ENCODE results near the gene RAC3. TPM values are rescaled to one million over a fixed set of nuclear protein-coding genes. Genes with fewer than 3 reads are reported as not detected.
A peak's percentile ranks its signal among the peaks of the same experiment; 100 is the strongest.

Gene RAC3
- total and polyA plus RNA-seq, 4 donors, result 0.57 to 2.8 (median 0.63) TPM; not detected in 1

DNA sequence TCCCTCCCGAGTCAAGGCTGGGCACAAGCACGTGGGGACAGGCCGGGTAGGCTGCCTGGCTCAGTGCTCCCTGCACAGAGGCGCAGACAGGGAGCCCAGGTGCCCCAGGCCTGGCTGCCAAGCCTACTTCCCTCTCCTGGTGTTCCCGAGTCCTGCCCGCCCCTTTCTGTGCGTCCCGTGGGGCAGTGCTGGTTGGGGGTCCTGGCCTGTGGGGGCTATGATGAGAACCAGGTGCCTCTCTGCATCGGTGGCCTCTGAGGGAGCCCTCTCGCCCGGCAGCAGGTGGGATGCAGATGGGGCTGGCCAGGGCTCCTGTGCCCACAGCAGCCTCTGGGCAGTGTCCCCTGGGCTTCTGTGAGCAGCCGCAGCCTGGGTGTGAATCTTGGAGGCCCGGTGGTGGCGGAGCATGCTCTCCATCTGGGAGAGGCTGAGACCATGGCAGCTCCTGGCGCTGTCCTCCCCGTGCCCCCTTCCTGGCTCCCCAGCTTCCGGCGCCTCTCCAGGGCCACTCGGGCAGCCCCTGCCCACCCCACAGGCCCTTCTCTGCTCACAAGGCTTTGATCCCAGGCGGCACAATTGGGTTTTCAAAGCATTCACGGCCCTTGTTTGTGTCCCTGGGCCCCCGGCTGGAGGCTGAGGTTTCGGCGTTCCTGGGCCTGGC, 16.0 kb upstream of the RAC3 start:
- DNase-seq, result no peak
- H3K36me3 ChIP-seq (ENCODE audit: control insufficient read depth in 1 of 2, insufficient read depth in 2 of 2, low read length in 1 of 2), result no peaks in the 10 kb centered on the region

DNA sequence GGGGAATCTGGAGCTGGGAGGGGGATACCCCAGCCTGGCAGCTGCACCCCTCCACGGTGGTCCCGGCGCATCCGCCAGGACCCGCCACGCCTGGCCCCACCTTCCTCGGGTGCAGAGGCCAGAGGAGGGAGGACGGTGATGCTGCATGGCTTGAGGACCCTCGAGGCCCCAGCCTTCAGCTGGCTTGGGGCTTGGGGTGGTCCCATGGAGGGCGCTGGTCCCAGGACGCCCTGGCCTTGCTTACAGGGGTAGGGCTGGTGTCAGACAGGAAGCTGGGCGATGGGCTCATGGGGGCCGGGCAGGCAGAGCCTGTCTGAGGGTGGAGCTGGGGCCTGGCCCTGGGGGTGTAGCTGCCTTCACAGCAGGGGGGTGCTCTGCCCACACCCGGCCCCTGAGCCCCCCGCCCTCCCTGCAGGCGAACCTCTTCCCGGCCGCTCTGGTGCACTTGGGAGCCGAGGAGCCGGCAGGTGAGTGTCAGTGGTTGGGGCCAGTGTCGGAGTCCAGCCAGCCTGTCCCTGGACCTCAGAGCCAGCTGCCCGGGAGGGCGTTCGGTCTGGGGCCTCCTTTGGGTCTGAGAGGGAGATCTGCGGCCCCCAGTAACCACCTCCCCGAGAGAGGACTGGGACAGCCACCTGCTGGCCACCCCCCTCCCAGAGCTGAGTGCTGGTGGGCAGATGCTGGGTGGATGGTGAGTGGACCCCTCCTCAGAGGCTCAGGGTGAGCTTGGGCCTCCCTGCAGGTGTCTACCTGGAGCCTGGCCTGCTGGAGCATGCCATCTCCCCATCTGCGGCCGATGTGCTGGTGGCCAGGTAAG, 15.2 kb upstream of the RAC3 start:
- no peaks in the 10 kb centered on the region for H3K9me3 ChIP-seq (ENCODE audit: control insufficient read depth, low read length)
- H3K4me1 ChIP-seq (ENCODE audit: control insufficient read depth in 1 of 2, insufficient read depth in 2 of 2, low read length in 2 of 2), result no peaks in the 10 kb centered on the region
- DNase-seq (no peak), ATAC-seq (ENCODE audit: low FRiP score) (no peak)
- 90 to 91% methylated on average over 28 of the region's 28 CpGs for WGBS, 2 donors
- H3K36me3 ChIP-seq (ENCODE audit: control insufficient read depth in 1 of 2, insufficient read depth in 2 of 2, low read length in 1 of 2), result no peaks in the 10 kb centered on the region
- H3K27me3 ChIP-seq (ENCODE audit: control insufficient read depth in 1 of 2, insufficient read depth in 2 of 2, low read length in 1 of 2), result no peaks in the 10 kb centered on the region
- no peak overlapping the region for H3K4me3 ChIP-seq (ENCODE audit: low read length in 2 of 2)
- intact Hi-C loops (cut with DNase I), result no loop called here
- no peak overlapping the region for H3K27ac ChIP-seq (ENCODE audit: low read depth in 1 of 2, low read length in 2 of 2)

More for the DNA sequence above, 16.0 kb upstream of the RAC3 start:
- no peak overlapping the region for H3K27ac ChIP-seq (ENCODE audit: low read depth in 1 of 2, low read length in 2 of 2)
- H3K4me3 ChIP-seq (ENCODE audit: low read length in 2 of 2), result no peak overlapping the region
- H3K9me3 ChIP-seq (ENCODE audit: control insufficient read depth, low read length), result no peaks in the 10 kb centered on the region
- WGBS, 2 donors, result 83 to 87% methylated on average over 23 to 24 of the region's 24 CpGs
- no peaks in the 10 kb centered on the region for H3K4me1 ChIP-seq (ENCODE audit: control insufficient read depth in 1 of 2, insufficient read depth in 2 of 2, low read length in 2 of 2)
- ATAC-seq (ENCODE audit: low FRiP score), result no peak
- H3K27me3 ChIP-seq (ENCODE audit: control insufficient read depth in 1 of 2, insufficient read depth in 2 of 2, low read length in 1 of 2), result no peaks in the 10 kb centered on the region
- intact Hi-C loops (cut with DNase I), result no loop called here

DNA sequence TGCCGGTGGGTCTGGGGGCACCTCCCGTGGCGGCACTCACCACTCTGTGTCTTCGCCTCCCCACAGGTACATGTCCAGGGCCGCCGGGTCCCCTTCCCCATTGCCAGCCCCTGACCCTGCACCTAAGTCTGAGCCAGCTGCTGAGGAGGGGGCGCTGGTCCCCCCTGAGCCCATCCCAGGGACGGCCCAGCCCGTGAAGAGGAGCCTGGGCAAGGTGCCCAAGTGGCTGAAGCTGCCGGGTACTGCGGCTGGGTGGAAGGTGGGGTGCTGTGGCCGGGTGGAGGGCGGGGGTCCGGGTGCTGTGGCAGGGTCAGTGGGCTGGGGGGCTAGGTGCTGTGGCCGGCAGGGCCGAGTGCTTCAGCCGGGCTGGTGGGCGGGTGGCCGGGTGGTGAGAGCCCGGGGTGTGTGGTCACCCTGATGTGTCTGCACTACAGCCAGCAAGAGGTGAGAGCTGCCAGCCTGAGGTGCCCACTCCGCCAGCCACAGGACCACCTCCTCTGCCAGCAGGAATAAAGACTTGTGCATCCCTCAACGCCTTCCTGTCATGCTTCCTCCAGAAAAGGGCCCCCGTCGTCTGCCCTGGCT, 14.5 kb upstream of the RAC3 start:
- no peaks in the 10 kb centered on the region for H3K4me1 ChIP-seq (ENCODE audit: control insufficient read depth in 1 of 2, insufficient read depth in 2 of 2, low read length in 2 of 2)
- no peak overlapping the region for H3K27ac ChIP-seq (ENCODE audit: low read depth in 1 of 2, low read length in 2 of 2)
- H3K36me3 ChIP-seq (ENCODE audit: control insufficient read depth in 1 of 2, insufficient read depth in 2 of 2, low read length in 1 of 2), result no peaks in the 10 kb centered on the region
- no peak overlapping the region for H3K4me3 ChIP-seq (ENCODE audit: low read length in 2 of 2)
- DNase-seq (no peak), ATAC-seq (ENCODE audit: low FRiP score) (no peak)
- intact Hi-C loops (cut with DNase I), result no loop called here
- 86 to 89% methylated on average over 24 of the region's 24 CpGs for WGBS, 2 donors
- no peaks in the 10 kb centered on the region for H3K27me3 ChIP-seq (ENCODE audit: control insufficient read depth in 1 of 2, insufficient read depth in 2 of 2, low read length in 1 of 2)
- H3K9me3 ChIP-seq (ENCODE audit: control insufficient read depth, low read length), result no peaks in the 10 kb centered on the region

DNA sequence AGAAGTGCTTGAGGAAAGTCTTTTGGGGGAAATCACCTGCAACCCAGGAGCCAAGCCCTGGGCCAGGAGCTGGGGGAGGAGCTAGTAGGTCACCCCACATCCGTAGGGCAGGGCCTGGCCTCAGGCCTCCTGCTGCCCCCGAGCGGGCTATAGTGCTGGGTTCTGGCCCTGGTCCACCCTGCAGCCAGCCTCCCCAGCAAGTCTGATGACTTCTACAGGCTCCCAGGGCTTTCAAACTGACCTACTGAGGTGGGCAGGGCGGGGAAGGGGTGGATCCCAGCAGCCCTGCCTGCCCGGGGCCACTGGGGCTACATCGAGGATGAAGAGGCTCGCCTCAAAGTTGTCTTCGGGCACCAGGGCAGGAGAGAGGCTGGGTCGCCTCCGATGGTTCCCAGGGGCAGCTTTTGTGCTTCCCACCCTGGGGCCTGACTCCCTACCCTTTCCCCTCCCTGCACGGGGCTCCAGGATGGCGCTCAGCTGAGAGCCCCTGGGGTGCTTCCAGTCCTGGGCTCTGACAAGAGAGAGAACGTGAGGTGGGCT, 13.8 kb upstream of the RAC3 start:
- intact Hi-C loops (cut with DNase I), result no loop called here
- Histone ChIP-seq H3K4me1 (ENCODE audit: control insufficient read depth in 1 of 2, insufficient read depth in 2 of 2, low read length in 2 of 2) (no peaks in the 10 kb centered on the region), H3K4me3 (ENCODE audit: low read length in 2 of 2) (no peak overlapping the region), H3K36me3 (ENCODE audit: control insufficient read depth in 1 of 2, insufficient read depth in 2 of 2, low read length in 1 of 2) (no peaks in the 10 kb centered on the region), H3K9me3 (ENCODE audit: control insufficient read depth, low read length) (no peaks in the 10 kb centered on the region), H3K27me3 (ENCODE audit: control insufficient read depth in 1 of 2, insufficient read depth in 2 of 2, low read length in 1 of 2) (no peaks in the 10 kb centered on the region), H3K27ac (ENCODE audit: low read depth in 1 of 2, low read length in 2 of 2) (no peak overlapping the region)
- DNase-seq (no peak), ATAC-seq (ENCODE audit: low FRiP score) (no peak)
- 87% methylated on average over 13 of the region's 13 CpGs for WGBS, 2 donors

DNA sequence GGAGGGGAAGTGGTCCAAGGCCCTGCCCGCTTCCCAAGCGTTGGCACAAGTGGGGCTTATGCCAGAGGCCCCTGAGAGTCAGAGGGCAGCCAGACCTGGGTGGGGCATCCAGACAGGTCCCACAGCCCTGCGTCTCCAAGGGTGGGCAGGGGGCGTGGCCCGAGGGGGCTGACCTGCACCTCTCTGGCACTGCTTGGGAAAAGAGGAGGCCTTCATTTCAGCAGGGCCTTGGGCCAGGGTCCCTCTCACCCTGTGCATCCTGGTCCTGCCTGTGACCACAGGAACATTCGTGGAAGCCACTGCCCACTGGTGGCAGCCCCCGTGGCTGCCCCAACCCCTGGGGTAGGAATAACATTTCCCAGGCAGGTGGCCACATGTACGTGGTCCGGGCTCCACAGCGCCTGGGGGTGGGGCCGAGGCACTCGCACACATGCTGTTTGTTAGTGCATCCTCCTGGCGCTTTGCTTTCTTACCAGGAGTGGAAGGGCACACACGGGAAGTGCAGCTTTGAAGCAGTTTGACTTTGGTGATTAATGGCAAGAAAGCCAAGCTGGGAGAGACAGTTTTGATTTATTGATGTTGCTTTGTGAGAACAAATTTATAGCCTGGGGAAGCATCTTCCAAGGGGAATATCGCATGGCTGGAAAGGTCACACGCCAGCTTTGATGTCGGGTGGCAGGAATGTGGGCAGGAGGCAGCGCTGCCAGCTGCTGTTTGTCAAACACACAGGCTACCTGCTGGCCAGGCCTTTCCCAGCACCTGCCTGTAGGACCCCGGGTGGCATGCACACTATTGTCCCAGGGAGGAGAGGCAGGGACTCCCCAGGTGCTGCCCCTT, 13.1 kb upstream of the RAC3 start:
- Histone ChIP-seq H3K27me3 (ENCODE audit: control insufficient read depth in 1 of 2, insufficient read depth in 2 of 2, low read length in 1 of 2) (no peaks in the 10 kb centered on the region), H3K36me3 (ENCODE audit: control insufficient read depth in 1 of 2, insufficient read depth in 2 of 2, low read length in 1 of 2) (no peaks in the 10 kb centered on the region), H3K27ac (ENCODE audit: low read depth in 1 of 2, low read length in 2 of 2) (no peak overlapping the region), H3K9me3 (ENCODE audit: control insufficient read depth, low read length) (no peaks in the 10 kb centered on the region), H3K4me1 (ENCODE audit: control insufficient read depth in 1 of 2, insufficient read depth in 2 of 2, low read length in 2 of 2) (no peaks in the 10 kb centered on the region), H3K4me3 (ENCODE audit: low read length in 2 of 2) (no peak overlapping the region)
- DNase-seq (no peak), ATAC-seq (ENCODE audit: low FRiP score) (no peak)
- 74 to 75% methylated on average over 19 of the region's 19 CpGs for WGBS, 2 donors
- intact Hi-C loops (cut with DNase I), result no loop called here

DNA sequence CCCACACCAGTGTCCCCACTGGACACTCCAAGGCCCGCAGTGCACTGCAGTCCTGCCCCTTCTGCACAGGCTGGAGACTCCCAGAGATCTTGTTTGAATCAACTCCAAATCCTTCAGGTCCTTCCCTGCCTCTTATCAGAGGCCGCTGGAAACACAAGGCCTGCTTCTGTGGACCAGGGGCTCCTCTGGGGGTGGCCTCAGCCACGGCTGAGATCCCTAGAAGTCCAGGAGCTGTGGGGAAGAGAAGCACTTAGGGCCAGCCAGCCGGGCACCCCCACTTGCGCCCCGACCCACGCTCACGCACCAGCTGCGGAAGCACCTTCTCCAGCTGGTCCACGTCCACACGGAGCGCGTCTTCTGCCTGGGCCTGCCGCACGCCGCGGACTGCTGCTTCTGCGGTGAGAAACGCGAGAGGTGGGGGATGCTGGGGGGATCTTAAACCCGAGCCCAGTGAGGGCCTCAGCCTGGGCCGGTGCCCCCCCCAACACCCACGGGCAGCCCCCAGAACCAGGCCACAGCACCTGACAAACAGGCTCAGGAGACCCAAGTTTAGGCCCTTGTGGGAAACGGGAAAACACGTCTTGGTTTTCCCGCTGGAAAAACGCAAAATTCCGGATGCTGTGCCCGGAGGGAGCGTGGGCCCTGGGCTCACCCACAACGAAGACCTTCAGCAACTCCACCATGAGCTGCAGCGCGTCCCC, 12.3 kb upstream of the RAC3 start:
- no peak for DNase-seq
- H3K36me3 ChIP-seq (ENCODE audit: control insufficient read depth in 1 of 2, insufficient read depth in 2 of 2, low read length in 1 of 2), result no peaks in the 10 kb centered on the region
- no peaks in the 10 kb centered on the region for H3K4me1 ChIP-seq (ENCODE audit: control insufficient read depth in 1 of 2, insufficient read depth in 2 of 2, low read length in 2 of 2)
- no peak overlapping the region for H3K27ac ChIP-seq (ENCODE audit: low read depth in 1 of 2, low read length in 2 of 2)
- WGBS, 2 donors, result 88 to 91% methylated on average over 33 of the region's 33 CpGs
- H3K4me3 ChIP-seq (ENCODE audit: low read length in 2 of 2), result no peak overlapping the region
- no peaks in the 10 kb centered on the region for H3K27me3 ChIP-seq (ENCODE audit: control insufficient read depth in 1 of 2, insufficient read depth in 2 of 2, low read length in 1 of 2)
- intact Hi-C loops (cut with DNase I), result no loop called here
- H3K9me3 ChIP-seq (ENCODE audit: control insufficient read depth, low read length), result no peaks in the 10 kb centered on the region
- no peak for ATAC-seq (ENCODE audit: low FRiP score)

DNA sequence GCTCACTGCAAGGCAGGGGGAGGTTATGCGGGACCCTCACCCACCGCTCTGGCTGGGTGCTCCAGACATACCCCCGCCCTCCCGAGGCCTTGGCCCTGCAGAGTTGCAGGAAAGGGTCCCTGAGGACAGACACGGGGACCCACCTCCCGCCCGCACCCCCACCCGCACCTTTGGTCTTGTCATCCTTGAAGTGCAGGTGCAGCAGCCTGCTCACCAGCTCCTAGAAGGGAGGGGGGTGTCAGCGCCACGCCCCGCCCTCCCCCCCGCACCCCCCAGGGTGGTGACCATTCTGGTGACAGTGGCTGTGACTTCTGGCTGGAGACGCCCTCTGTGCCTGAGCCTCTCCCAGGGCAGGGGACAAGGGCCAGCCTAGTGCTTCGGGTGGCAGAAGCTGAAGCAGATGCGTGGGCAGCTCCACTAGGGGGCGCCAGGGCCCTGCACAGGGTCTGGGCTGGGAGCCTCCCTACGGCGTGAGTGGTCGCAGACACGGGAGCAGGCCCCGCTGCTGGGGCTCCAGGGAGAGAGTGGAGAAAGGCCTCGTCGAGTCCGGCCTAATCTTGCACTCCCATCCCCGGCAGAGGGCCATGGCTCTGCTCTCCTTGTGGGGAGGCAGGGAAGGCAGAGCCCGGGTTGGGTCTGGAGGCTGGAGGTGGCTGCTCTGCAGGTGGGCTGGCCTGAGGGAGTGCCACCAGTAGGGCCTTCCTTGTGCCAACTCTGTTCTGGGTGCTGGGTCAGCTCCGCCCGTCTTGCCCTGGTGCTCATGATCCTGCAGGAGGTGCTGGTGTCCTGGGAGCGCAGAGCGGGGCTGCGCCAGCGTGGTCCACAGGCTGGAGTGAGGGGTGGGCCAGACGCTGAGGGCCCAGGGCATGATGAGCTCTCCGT, 11.5 kb upstream of the RAC3 start:
- H3K27ac ChIP-seq (ENCODE audit: low read depth in 1 of 2, low read length in 2 of 2), result no peak overlapping the region
- intact Hi-C loops (cut with DNase I), result loop anchor here in 1 of 2 donors (2.0 kb wide), 1 partner anchor 61 kb away; no protein-coding TSS in a partner anchor
- DNase-seq (peak; percentile 74 to 90), ATAC-seq (ENCODE audit: low FRiP score) (no peak)
- H3K4me3 ChIP-seq (ENCODE audit: low read length in 2 of 2), result no peak overlapping the region
- H3K36me3 ChIP-seq (ENCODE audit: control insufficient read depth in 1 of 2, insufficient read depth in 2 of 2, low read length in 1 of 2), result no peaks in the 10 kb centered on the region
- H3K4me1 ChIP-seq (ENCODE audit: control insufficient read depth in 1 of 2, insufficient read depth in 2 of 2, low read length in 2 of 2), result no peaks in the 10 kb centered on the region
- 66 to 73% methylated on average over 28 to 34 of the region's 34 CpGs for WGBS, 2 donors
- H3K27me3 ChIP-seq (ENCODE audit: control insufficient read depth in 1 of 2, insufficient read depth in 2 of 2, low read length in 1 of 2), result no peaks in the 10 kb centered on the region
- H3K9me3 ChIP-seq (ENCODE audit: control insufficient read depth, low read length), result no peaks in the 10 kb centered on the region
